Smooth muscle cell of trachea (primary cell): ENCODE results near the gene ZKSCAN4. TPM values are rescaled to one million over a fixed set of nuclear protein-coding genes. Genes with fewer than 3 reads are reported as not detected.

ENCODE experiments used
- total RNA-seq: library from RNA; depleted of rRNA; stranded (reverse); fragments of >200 nt; gene quantifications from 2 replicates; pipeline ENCODE4 v1.2.1, GENCODE V29; 2014

Gene ZKSCAN4
- 7.3 and 8.7 TPM in 2 replicates for total RNA-seq

DNA sequence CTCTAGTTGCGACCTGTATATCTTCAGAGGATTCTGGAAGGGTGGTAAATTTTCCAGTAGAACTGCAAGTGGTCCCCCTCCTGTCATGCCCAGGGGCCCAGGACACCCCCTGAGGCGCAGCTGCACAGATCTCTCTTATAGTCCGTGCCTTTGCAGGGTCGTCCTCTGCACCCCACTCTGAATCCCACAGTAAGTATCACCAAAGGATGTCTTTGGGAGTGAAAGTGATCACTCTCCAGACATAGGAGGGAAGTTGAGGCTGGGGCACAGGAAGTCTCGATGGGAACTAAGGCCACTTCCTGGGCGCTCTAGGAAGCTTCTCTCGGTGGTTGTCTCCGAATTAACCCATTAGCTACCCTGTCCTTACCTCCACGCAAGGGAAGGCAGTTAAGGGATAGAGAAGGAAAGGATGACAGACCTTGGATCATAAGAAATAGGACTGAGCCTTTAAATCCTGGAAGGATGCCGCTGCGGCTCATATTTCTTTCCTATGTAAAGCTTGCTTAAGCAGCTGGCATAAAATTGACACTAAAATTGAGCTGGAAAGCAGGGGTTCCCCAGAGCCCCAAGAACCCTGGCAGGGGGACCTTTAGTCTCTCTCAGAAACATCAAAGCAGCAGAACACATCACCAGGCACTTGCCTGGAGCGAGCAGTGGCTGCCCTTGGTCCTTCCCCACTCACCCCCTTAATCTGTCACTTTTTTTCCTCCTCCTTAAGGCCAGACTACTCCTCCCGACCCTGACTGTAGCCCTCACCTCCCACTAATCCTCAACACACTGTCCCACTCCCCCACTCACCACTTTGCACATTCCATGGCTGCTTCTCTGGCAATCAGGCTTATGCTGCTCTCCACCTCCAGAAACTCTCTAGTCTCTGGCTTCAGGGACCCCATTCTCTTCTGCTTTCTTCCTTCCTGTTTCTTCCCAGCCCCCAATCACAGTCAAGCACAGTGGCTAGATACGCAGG, at the start of gene ZKSCAN4:
TSS of gene ZKSCAN4 (minus strand) at position 261 of the 967 bp plus-strand sequence. CDS start 289 bp downstream, outside the sequence.

DNA sequence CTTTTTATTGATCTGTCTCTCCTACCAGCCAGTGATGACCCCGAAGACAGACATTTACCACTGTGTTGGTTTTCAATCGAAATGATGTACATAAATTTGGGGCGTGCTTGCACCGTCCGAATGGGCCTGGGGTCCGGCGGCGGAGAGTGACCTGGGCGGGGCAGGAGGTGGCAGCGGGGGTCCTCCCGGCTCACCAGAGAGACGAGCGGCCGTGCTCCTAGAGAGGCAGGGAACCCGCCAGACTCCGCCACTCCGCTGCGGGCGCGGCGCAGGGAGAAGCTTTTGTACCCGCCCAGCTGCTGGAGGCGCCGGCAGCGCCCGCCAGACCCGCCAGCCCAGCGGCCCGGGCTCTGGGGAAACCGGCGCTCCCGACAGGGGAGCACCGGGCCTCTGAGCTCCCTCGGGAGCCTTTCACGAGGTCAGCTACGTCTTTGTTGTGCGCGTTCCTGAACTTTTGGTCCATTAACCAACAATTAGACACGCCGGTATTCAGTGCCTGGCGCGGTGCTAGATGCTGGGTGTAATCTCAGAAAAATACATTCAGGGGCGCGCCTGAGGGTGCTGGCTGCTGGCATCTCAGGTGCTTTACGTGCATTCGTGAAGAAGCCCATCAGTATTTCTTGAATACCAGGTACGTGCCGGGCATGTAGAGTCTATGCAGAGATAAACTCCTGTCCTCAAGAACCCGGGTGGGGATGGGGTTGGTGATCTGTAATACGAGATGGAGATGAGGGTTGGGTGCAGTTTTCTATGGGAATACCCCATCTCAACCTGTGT, 29.4 kb upstream of the ZKSCAN4 start, which contains the start of gene PGBD1:
TSS of gene PGBD1 (plus strand) at position 285 of the 777 bp plus-strand sequence. CDS start 2,242 bp downstream, outside the sequence.

DNA sequence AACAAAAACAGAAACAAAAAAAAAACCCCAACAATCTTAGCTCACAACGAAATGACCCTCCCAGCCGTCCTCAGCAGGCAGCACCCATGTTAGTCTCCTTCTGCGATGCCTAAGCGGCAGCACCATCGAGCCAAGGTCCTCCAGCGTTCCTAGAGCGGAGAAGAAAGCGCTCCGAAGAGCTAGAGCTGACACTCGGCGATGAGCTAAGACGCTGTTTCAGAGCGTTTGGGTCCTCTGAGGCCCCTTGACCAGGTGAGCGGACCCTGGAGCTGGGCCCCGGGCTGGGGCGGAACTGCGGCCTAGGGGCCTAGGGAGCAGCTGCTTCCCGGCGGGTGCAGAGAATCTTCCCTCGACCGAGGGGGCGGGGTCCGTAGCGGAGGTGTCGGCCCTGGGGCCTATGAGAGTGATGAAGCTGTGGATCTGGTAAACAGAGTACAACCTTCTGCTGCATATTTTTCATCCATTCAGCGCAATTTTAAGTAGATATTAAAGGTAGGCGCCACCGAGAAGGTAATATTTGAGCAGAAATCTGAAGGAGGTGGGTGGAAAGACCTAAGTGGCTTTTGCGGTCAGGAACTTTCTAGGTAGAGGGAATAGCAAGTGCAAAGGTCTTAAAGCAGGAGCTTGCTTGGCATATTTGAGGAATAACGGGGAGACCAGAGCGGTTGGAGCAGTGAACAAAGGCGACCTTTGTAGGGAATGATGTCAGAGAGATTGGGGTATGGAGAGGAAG, 15.1 kb upstream of the ZKSCAN4 start, which contains the start of gene ZSCAN26:
TSS of gene ZSCAN26 (plus strand) at position 182 of the 733 bp plus-strand sequence. CDS start 4,777 bp downstream, outside the sequence.

DNA sequence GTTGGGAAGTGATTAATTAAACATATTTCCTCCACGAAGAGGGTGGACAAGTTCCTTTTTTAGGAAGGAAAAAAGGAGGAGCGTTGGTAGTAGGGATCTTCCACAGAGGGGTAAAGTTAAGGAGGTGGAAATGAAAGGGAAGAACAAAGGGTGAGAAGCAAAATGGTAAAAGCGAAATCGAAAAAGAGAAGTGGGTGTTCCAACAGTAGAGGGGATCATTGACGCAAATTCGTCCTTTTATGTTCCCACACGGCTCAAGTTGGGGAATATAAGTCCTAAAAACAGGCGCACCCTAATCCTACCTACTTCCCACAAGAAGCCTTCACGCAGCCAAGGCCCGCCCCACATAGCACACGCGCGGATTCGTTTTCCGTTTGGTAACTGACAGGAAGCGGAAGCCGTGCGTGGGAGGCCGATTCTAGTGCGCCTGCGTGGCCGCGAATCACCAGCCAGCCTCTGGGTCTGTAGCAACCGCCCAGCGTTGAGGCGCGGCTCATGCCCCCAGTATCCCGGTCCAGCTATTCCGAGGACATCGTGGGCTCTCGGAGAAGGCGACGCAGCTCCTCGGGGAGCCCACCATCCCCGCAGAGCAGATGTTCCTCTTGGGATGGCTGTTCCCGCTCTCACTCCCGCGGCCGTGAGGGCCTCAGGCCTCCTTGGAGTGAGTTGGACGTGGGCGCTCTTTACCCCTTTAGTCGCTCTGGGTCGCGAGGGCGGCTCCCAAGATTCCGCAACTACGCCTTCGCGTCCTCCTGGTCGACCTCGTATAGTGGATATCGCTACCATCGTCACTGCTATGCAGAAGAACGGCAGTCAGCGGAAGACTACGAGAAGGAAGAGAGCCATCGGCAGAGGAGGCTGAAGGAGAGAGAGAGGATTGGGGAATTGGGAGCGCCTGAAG, 7.1 kb upstream of the ZKSCAN4 start, which contains the start of gene NKAPL:
TSS of gene NKAPL (plus strand) at position 421 of the 901 bp plus-strand sequence. CDS start at position 496, 75 bp downstream.

DNA sequence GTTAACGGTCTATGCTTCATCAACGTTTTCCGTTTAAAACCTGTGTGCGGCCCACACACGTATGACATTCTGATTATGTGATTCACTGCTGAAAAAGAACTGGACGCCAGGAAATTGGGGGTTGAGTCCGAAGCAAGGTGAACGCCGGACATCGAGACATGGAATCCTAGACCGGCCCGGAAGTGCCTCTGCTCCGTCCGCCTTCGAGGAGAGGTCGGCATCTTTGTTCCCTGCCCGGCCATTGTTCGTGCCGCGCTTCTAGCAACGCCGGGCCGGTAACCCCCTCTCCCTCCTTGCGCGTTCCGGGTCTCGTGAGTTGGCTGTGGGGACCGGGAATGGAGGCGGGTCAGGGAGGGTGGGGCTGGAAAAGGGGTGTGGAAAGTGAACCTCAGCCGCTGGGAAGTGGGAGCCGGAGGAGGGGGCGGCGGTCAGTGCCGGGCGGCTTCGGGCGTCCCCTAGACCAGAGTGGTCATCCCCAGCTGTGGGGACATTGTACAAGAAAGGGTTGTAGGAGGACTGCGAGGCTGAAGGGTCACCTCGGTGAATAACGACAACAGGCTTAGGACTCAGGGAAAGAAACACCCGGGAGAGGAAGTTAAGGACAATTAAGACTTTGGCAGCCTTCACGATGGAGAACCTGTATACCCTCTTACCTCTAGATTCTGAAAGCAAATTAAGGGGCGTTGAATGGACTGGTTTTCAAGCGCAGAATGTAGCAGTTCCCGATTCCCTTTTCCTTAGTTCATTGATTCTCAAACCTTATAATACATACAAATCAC, 26.8 kb downstream of the ZKSCAN4 start, which contains the start of gene ZSCAN9:
TSS of gene ZSCAN9 (plus strand) at position 220 of the 779 bp plus-strand sequence. CDS start 1,810 bp downstream, outside the sequence.

Other genes starting within 250 kb of the ZKSCAN4 start
- gene ZNF165, start 171.7 kb downstream of the ZKSCAN4 start, total RNA-seq, result 0.29 and 0.33 TPM in 2 replicates
- gene ZSCAN16, start 127.7 kb downstream of the ZKSCAN4 start, total RNA-seq, result 2.0 and 2.3 TPM in 2 replicates
- gene ZKSCAN8, start 110.4 kb downstream of the ZKSCAN4 start, total RNA-seq, result 18.3 and 18.4 TPM in 2 replicates
- 8.8 and 15.6 TPM in 2 replicates for gene ZSCAN9, start 27.0 kb downstream of the ZKSCAN4 start, total RNA-seq
- 0.73 and 2.2 TPM in 2 replicates for gene NKAPL, start 7.0 kb upstream of the ZKSCAN4 start, total RNA-seq
- gene ZSCAN26, start 14.9 kb upstream of the ZKSCAN4 start, total RNA-seq, result 18.7 and 30.7 TPM in 2 replicates
- 7.1 and 9.7 TPM in 2 replicates for gene PGBD1, start 29.3 kb upstream of the ZKSCAN4 start, total RNA-seq
- gene ZSCAN31, start 83.9 kb upstream of the ZKSCAN4 start, total RNA-seq, result 38.3 and 47.6 TPM in 2 replicates
- gene ZKSCAN3, start 97.7 kb upstream of the ZKSCAN4 start, total RNA-seq, result 5.8 and 8.1 TPM in 2 replicates
- gene ZSCAN12, start 147.5 kb upstream of the ZKSCAN4 start, total RNA-seq, result 5.3 and 8.4 TPM in 2 replicates
- 4.3 and 11.1 TPM in 2 replicates for gene ZSCAN23, start 191.2 kb upstream of the ZKSCAN4 start, total RNA-seq